Measurements from ENCODE around the gene ARHGEF4. TPM values are rescaled to one million over a fixed set of nuclear protein-coding genes. Genes with fewer than 3 reads are reported as not detected.

ARHGEF4 gene
- total and polyA plus RNA-seq, 2 donors (not counting 3 experiments of a cell fraction or from before 2014, with no cell fraction given), result not detected

- Histone ChIP-seq H4K20me1 (replicated peaks; ENCODE audit: control insufficient read depth, extremely low read depth, insufficient read depth, low read length) (no peaks in the 10 kb centered on the region), H3K79me2 (ENCODE audit: control insufficient read depth, insufficient read depth, low read length) (no peaks in the 10 kb centered on the region), H3K27ac (ENCODE audit: insufficient read depth, low read depth, low read length) (no peak overlapping the region), H3K9ac (replicated peaks; ENCODE audit: extremely low read depth, insufficient read depth, low read length) (no peak overlapping the region), H2AFZ (ENCODE audit: low read depth, low read length) (no peak overlapping the region), H3K36me3 (ENCODE audit: control insufficient read depth in 2 of 2, extremely low read depth in 1 of 2, insufficient read depth in 2 of 2, low read length in 2 of 2) (no peaks in the 10 kb centered on the region), H3K4me2 (ENCODE audit: insufficient read depth, low read length) (no peak overlapping the region), H3K9me3 (replicated peaks; ENCODE audit: control insufficient read depth, insufficient read depth, low read length) (no peaks in the 10 kb centered on the region), H3K27me3 (ENCODE audit: control insufficient read depth in 2 of 2, insufficient read depth in 2 of 2, low read length in 2 of 2) (peaks cover 3 to 9% of the 10 kb centered on the region in 2 experiments), H3K4me3 (replicated peaks in 1 of 3; ENCODE audit: insufficient read depth in 1 of 3, low read depth in 1 of 3, low read length in 3 of 3) (no peak overlapping the region), H3K4me1 (ENCODE audit: control insufficient read depth, extremely low read depth, insufficient read depth, low read length) (no peaks in the 10 kb centered on the region), H3K9me1 (replicated peaks; ENCODE audit: control insufficient read depth, extremely low read depth, insufficient read depth, low read length) (no peaks in the 10 kb centered on the region)
- BruUV-seq (replicated peaks), result no TSS peak
- POLR2A ChIA-PET, result no interaction called here
- FAIRE-seq, result no peak
- intact Hi-C loops (cut with micrococcal nuclease) (no loop called here), dilution Hi-C loops (cut with MboI; ENCODE audit: extremely low pct_ligation_motif_present, low sequenced_read_pairs) (no loop called here)
- TF ChIP-seq CTCF (IDR thresholded peaks at IDR 0.05; ENCODE audit: extremely low read depth in 1 of 2, insufficient read depth in 1 of 2, low read depth in 1 of 2, low read length in 2 of 2), result no peak
- TF ChIP-seq MYC (IDR thresholded peaks at IDR 0.05; ENCODE audit: low read depth, low read length), result no peak
- no peak for TF ChIP-seq POLR2A (IDR thresholded peaks at IDR 0.05; ENCODE audit: low read depth, low read length)
- no peak for TF ChIP-seq MAX (IDR thresholded peaks at IDR 0.05; ENCODE audit: insufficient read depth, insufficient read length)
- no peak for TF ChIP-seq JUN (IDR thresholded peaks at IDR 0.05; ENCODE audit: borderline replicate concordance, insufficient read depth, insufficient read length, low read depth)
- no peak for TF ChIP-seq POLR2AphosphoS5 (IDR thresholded peaks at IDR 0.05; ENCODE audit: insufficient read depth, low read depth, low read length)
- no peak for TF ChIP-seq GATA2 (IDR thresholded peaks at IDR 0.05; ENCODE audit: insufficient read depth, insufficient read length, low read depth, low read length)
- TF ChIP-seq FOS (IDR thresholded peaks at IDR 0.05; ENCODE audit: borderline replicate concordance, insufficient read depth, low read length), result no peak
- TF ChIP-seq EZH2 (IDR thresholded peaks at IDR 0.05; ENCODE audit: borderline replicate concordance, low read depth, low read length, severe bottlenecking), result no peak
- DNase-seq (ENCODE audit: low read depth, low spot score), result no peak
- CTCF ChIA-PET, result no interaction called here
Observed at GRCh38 chr2:131006561-131006960, 169.8 kb downstream of the ARHGEF4 start.

Data from endothelial cell of umbilical vein (primary cell).